ENCODE results near the gene COA4.

The COA4 gene

GRCh38 chr11:73838443-73839122 lies 38.1 kb downstream of the COA4 start:
- no peak for TF ChIP-seq CTCF (IDR thresholded peaks at IDR 0.05)

- no peak for TF ChIP-seq CTCF (IDR thresholded peaks at IDR 0.05)
Observed at GRCh38 chr11:73833067-73833466, 43.6 kb downstream of the COA4 start.

- no peak for TF ChIP-seq CTCF (IDR thresholded peaks at IDR 0.05)
Observed at GRCh38 chr11:73830261-73830660, 46.4 kb downstream of the COA4 start.
